PC-9 (cell line): ENCODE results near the gene MFNG. TPM values are rescaled to one million over a fixed set of nuclear protein-coding genes. Genes with fewer than 3 reads are reported as not detected.

Experiments
- BruUV-seq: library from RNA; stranded (reverse); fragments of 400-500 nt; replicated peaks from 2 replicates; lab custom pipeline; 2021; lab: Mats Ljungman, UMichigan
- CTCF ChIA-PET: fragments of 300-600 bp; sonication (Branson Sonifier 250); formaldehyde crosslinking; loops from one replicate; lab custom pipeline; 2022; ENCODE audit warnings: antibody characterized with exemption; lab: Charles Lee
- POLR2A ChIA-PET: fragments of 300-600 bp; sonication (Branson Sonifier 250); formaldehyde crosslinking; loops from one replicate; lab custom pipeline; 2022; ENCODE audit warnings: antibody characterized with exemption; ENCODE audit not compliant: unreplicated experiment; lab: Charles Lee
- DNase-seq, 2 experiments: peaks; one replicate each; pipeline versions ENCODE4 v3.0.0 to v3.0.0-alpha.2; 2015 to 2022; ENCODE audit warnings: mixed read lengths in 1 of 2
- H2AFZ ChIP-seq: fragments of 200-600 bp; sonication (generic); 2 replicates; pipeline ENCODE4 v1.8.1; 2017; ENCODE audit warnings: antibody characterized with exemption
- H3F3A ChIP-seq: fragments of 200-600 bp; sonication (generic); 2 replicates; pipeline ENCODE4 v1.8.1; 2017; ENCODE audit warnings: antibody characterized with exemption, mild to moderate bottlenecking, low read depth; ENCODE audit not compliant: insufficient read depth
- H3K27ac ChIP-seq: fragments of 200-600 bp; sonication (generic); 2 replicates; pipeline ENCODE4 v1.6.1; 2016; ENCODE audit warnings: mixed run types
- H3K27me3 ChIP-seq: fragments of 200-600 bp; sonication (generic); 2 replicates; pipeline ENCODE4 v1.6.1; 2016; ENCODE audit warnings: low read depth, mixed run types; ENCODE audit not compliant: insufficient read depth
- H3K36me3 ChIP-seq: fragments of 200-600 bp; sonication (generic); 2 replicates; pipeline ENCODE4 v1.6.1; 2016; ENCODE audit warnings: low read depth, mixed run types
- H3K4me1 ChIP-seq: fragments of 200-600 bp; sonication (generic); replicated peaks from 2 replicates; pipeline ENCODE4 v1.6.1; 2016; ENCODE audit warnings: mixed run types; ENCODE audit not compliant: insufficient read depth
- H3K4me2 ChIP-seq: fragments of 200-600 bp; sonication (generic); 2 replicates; pipeline ENCODE4 v1.6.1; 2017; ENCODE audit warnings: mixed run types
- H3K4me3 ChIP-seq: fragments of 200-600 bp; sonication (generic); 2 replicates; pipeline ENCODE4 v1.6.1; 2016; ENCODE audit warnings: mixed run types
- H3K79me2 ChIP-seq: fragments of 200-600 bp; sonication (generic); 2 replicates; pipeline ENCODE4 v1.6.1; 2017; ENCODE audit warnings: low read depth, mixed run types
- H3K9me2 ChIP-seq: fragments of 200-600 bp; sonication (generic); 2 replicates; pipeline ENCODE4 v1.8.1; 2017; ENCODE audit warnings: mild to moderate bottlenecking; ENCODE audit not compliant: insufficient read depth
- H3K9me3 ChIP-seq: fragments of 200-600 bp; sonication (generic); 2 replicates; pipeline ENCODE4 v1.8.1; 2016; ENCODE audit warnings: low read depth; ENCODE audit not compliant: insufficient read depth
- H4K20me1 ChIP-seq: fragments of 200-600 bp; sonication (generic); 2 replicates; pipeline ENCODE4 v1.8.1; 2017; ENCODE audit not compliant: insufficient read depth
- CTCF ChIP-seq: fragments of 200-600 bp; sonication (generic); conservative IDR thresholded peaks from 2 replicates; pipeline ENCODE4 v1.6.1; 2017; ENCODE audit warnings: mixed run types, antibody characterized with exemption, mild to moderate bottlenecking, moderate library complexity
- EZH2 ChIP-seq: fragments of 200-600 bp; sonication (generic); IDR thresholded peaks from 2 replicates; pipeline ENCODE4 v1.8.0; 2017; ENCODE audit warnings: antibody characterized with exemption, low read depth
- intact Hi-C: fragments of 100-400 bp; cut with micrococcal nuclease; formaldehyde crosslinking; loops from one replicate; pipeline ENCODE4 v1.10.0; 2022; ENCODE audit not compliant: unreplicated experiment
- total RNA-seq: library from RNA; stranded (reverse); gene quantifications from 2 replicates; pipeline ENCODE4 v1.2.3, GENCODE V29; 2021

The MFNG gene
- total RNA-seq, 1 experiment from 2014 or later: 28.1 TPM

GRCh38 chr22:37423283-37423682 lies 62.9 kb downstream of the MFNG start:
- Histone ChIP-seq H3K79me2 (peaks cover 45% of the 10 kb centered on the region), H3K27ac (no peak overlapping the region), H3K27me3 (no peaks in the 10 kb centered on the region), H3K4me1 (peaks cover 33% of the 10 kb centered on the region), H3K9me3 (no peaks in the 10 kb centered on the region), H4K20me1 (no peaks in the 10 kb centered on the region), H3K4me3 (no peak overlapping the region), H2AFZ (no peak overlapping the region), H3F3A (peaks cover 31% of the 10 kb centered on the region; the same call in 1 of the 2 replicates), H3K9me2 (no peaks in the 10 kb centered on the region), H3K36me3 (no peaks in the 10 kb centered on the region), H3K4me2 (no peak overlapping the region)
- no TSS peak for BruUV-seq
- intact Hi-C loops: no loop called here
- ChIA-PET POLR2A (no interaction called here), CTCF (no interaction called here)
- no peak for TF ChIP-seq EZH2
- no peak for TF ChIP-seq CTCF
- no peak for DNase-seq

GRCh38 chr22:37421468-37421877 lies 64.7 kb downstream of the MFNG start:
- DNase-seq: no peak
- no peaks in the 10 kb centered on the region for H3K9me3 ChIP-seq
- no peaks in the 10 kb centered on the region for H4K20me1 ChIP-seq
- no peak overlapping the region for H3K27ac ChIP-seq
- CTCF ChIA-PET: interaction anchor here (0.6 kb wide), 1 partner anchor 33 kb away, joined by 3 read pairs; no protein-coding TSS in a partner anchor
- no TSS peak for BruUV-seq
- peak overlapping the region; percentile 82 for H3K4me2 ChIP-seq
- H3K79me2 ChIP-seq: peaks cover 42% of the 10 kb centered on the region
- no peak for TF ChIP-seq EZH2
- TF ChIP-seq CTCF: no peak
- intact Hi-C loops: no loop called here
- H3K36me3 ChIP-seq: no peaks in the 10 kb centered on the region
- H2AFZ ChIP-seq: no peak overlapping the region
- H3K9me2 ChIP-seq: no peaks in the 10 kb centered on the region
- peaks cover 30% of the 10 kb centered on the region for H3K4me1 ChIP-seq
- H3K27me3 ChIP-seq: no peaks in the 10 kb centered on the region
- H3K4me3 ChIP-seq: no peak overlapping the region
- POLR2A ChIA-PET: no interaction called here
- peaks cover 29% of the 10 kb centered on the region; the same call in 1 of the 2 replicates for H3F3A ChIP-seq

- no peaks in the 10 kb centered on the region for H3K9me3 ChIP-seq
- H4K20me1 ChIP-seq: no peaks in the 10 kb centered on the region
- peak overlapping the region; percentile 88 for H2AFZ ChIP-seq
- no peaks in the 10 kb centered on the region for H3K36me3 ChIP-seq
- TF ChIP-seq EZH2: no peak
- no peak for TF ChIP-seq CTCF
- no peaks in the 10 kb centered on the region for H3K9me2 ChIP-seq
- no peaks in the 10 kb centered on the region for H3K27me3 ChIP-seq
- peaks cover 43% of the 10 kb centered on the region for H3K79me2 ChIP-seq
- ChIA-PET POLR2A (no interaction called here), CTCF (interaction anchor here (0.6 to 1.0 kb wide), 3 partner anchors 33 to 172 kb away, joined by 3 to 5 read pairs (median 3); no protein-coding TSS in a partner anchor)
- H3K27ac ChIP-seq: no peak overlapping the region
- H3K4me3 ChIP-seq: peak overlapping the region; percentile 60
- BruUV-seq: no TSS peak
- peak overlapping the region; percentile 82 for H3K4me2 ChIP-seq
- H3F3A ChIP-seq: peaks cover 29% of the 10 kb centered on the region; the same call in 1 of the 2 replicates
- intact Hi-C loops: no loop called here
- H3K4me1 ChIP-seq: peaks cover 24% of the 10 kb centered on the region
- DNase-seq: no peak
Observed at GRCh38 chr22:37420686-37421467, 65.3 kb downstream of the MFNG start.
